WTC11 (cell line): ENCODE measurements around the gene STK16. TPM values are rescaled to one million over a fixed set of nuclear protein-coding genes. Genes with fewer than 3 reads are reported as not detected.

Experiments used
- ATAC-seq: fragments of 200-7000 bp; cut with Tn5 transposase; 2 replicates; pipeline ENCODE4 v1.10.0; 2021; ENCODE audit warnings: mild to moderate bottlenecking, moderate library complexity
- Bru-seq: library from RNA; stranded (reverse); fragments of 400-500 nt; gene quantifications from one replicate; lab custom pipeline; 2021; lab: Mats Ljungman, UMichigan
- CTCF ChIA-PET: fragments of 300-600 bp; sonication (Branson Sonifier 250); formaldehyde crosslinking; loops from one replicate; lab custom pipeline; 2021; ENCODE audit warnings: antibody characterized with exemption; lab: Charles Lee
- POLR2A ChIA-PET: fragments of 350-600 bp; sonication (Branson Sonifier 250); formaldehyde crosslinking; loops from one replicate; lab custom pipeline; 2021; ENCODE audit warnings: antibody characterized with exemption; lab: Charles Lee
- DNase-seq: peaks from one replicate; pipeline ENCODE4 v3.0.0; 2021; ENCODE audit warnings: low spot score
- H3K27ac Mint-ChIP-seq: 2 replicates; pipeline ENCODE4 v1.8.0; 2021; ENCODE audit warnings: mixed read lengths
- H3K27me3 Mint-ChIP-seq: 2 replicates; pipeline ENCODE4 v1.8.0; 2021; ENCODE audit warnings: low read depth, mild to moderate bottlenecking, moderate library complexity, mixed read lengths
- H3K36me3 Mint-ChIP-seq: 2 replicates; pipeline ENCODE4 v1.8.0; 2021; ENCODE audit warnings: mixed read lengths
- H3K4me1 Mint-ChIP-seq: 2 replicates; pipeline ENCODE4 v1.8.0; 2022; ENCODE audit warnings: mixed read lengths
- H3K4me3 Mint-ChIP-seq: 2 replicates; pipeline ENCODE4 v1.8.0; 2021; ENCODE audit warnings: mild to moderate bottlenecking, moderate library complexity, mixed read lengths
- H3K9me3 Mint-ChIP-seq: 2 replicates; pipeline ENCODE4 v1.8.0; 2021; ENCODE audit warnings: mixed read lengths
- AFF4 ChIP-seq: sonication (generic); formaldehyde crosslinking; IDR thresholded peaks from 2 replicates; pipeline ENCODE4 v1.8.1; 2023; ENCODE audit warnings: mild to moderate bottlenecking, missing genetic modification reagents, borderline replicate concordance
- CREB1 ChIP-seq: sonication (generic); formaldehyde crosslinking; IDR thresholded peaks from 2 replicates; pipeline ENCODE4 v1.8.0; 2023; ENCODE audit warnings: mild to moderate bottlenecking, missing genetic modification reagents
- CTCF ChIP-seq: fragments of 200-600 bp; IDR thresholded peaks from 2 replicates; pipeline ENCODE4 v1.8.0; 2022; ENCODE audit warnings: antibody characterized with exemption
- E2F1 ChIP-seq: sonication (generic); formaldehyde crosslinking; IDR thresholded peaks from 2 replicates; pipeline ENCODE4 v1.8.0; 2022; ENCODE audit warnings: mild to moderate bottlenecking, missing genetic modification reagents
- ESRRA ChIP-seq: sonication (generic); formaldehyde crosslinking; IDR thresholded peaks from 2 replicates; pipeline ENCODE4 v1.8.1; 2022; ENCODE audit warnings: mild to moderate bottlenecking, missing genetic modification reagents, borderline replicate concordance
- FOXJ3 ChIP-seq: sonication (generic); formaldehyde crosslinking; IDR thresholded peaks from 2 replicates; pipeline ENCODE4 v1.9.0; 2021; ENCODE audit warnings: missing genetic modification reagents, mild to moderate bottlenecking, borderline replicate concordance
- FOXP1 ChIP-seq: sonication (generic); formaldehyde crosslinking; IDR thresholded peaks from 2 replicates; pipeline ENCODE4 v1.8.0; 2022; ENCODE audit warnings: missing genetic modification reagents, mild to moderate bottlenecking, moderate library complexity, borderline replicate concordance
- GRHL2 ChIP-seq: fragments of 250-450 bp; sonication (Bioruptor Pico); IDR thresholded peaks from 2 replicates; pipeline ENCODE4 v1.8.0; 2022; ENCODE audit warnings: mild to moderate bottlenecking, moderate library complexity; ENCODE audit not compliant: insufficient replicate concordance, severe bottlenecking
- PRRX2 ChIP-seq: fragments of 250-450 bp; sonication (Bioruptor Pico); IDR thresholded peaks from 2 replicates; pipeline ENCODE4 v1.8.0; 2021; ENCODE audit warnings: mild to moderate bottlenecking
- TEAD1 ChIP-seq: sonication (generic); formaldehyde crosslinking; IDR thresholded peaks from 2 replicates; pipeline ENCODE4 v1.8.0; 2022; ENCODE audit warnings: mild to moderate bottlenecking, missing genetic modification reagents
- USF2 ChIP-seq: sonication (generic); formaldehyde crosslinking; IDR thresholded peaks from 2 replicates; pipeline ENCODE4 v1.8.1; 2023; ENCODE audit warnings: mild to moderate bottlenecking, missing genetic modification reagents, moderate library complexity
- ZBTB21 ChIP-seq: sonication (generic); formaldehyde crosslinking; IDR thresholded peaks from 2 replicates; pipeline ENCODE4 v1.8.1; 2023; ENCODE audit warnings: mild to moderate bottlenecking, missing genetic modification reagents, borderline replicate concordance
- ZNF138 ChIP-seq: sonication (generic); formaldehyde crosslinking; conservative IDR thresholded peaks from 2 replicates; pipeline ENCODE4 v1.8.1; 2022; ENCODE audit warnings: mild to moderate bottlenecking, moderate library complexity, missing genetic modification reagents
- ZNF219 ChIP-seq: sonication (generic); formaldehyde crosslinking; IDR thresholded peaks from 2 replicates; pipeline ENCODE4 v1.8.0; 2023; ENCODE audit warnings: missing genetic modification reagents, mild to moderate bottlenecking, borderline replicate concordance
- ZNF281 ChIP-seq: sonication (generic); formaldehyde crosslinking; IDR thresholded peaks from 2 replicates; pipeline ENCODE4 v1.8.0; 2023; ENCODE audit warnings: mild to moderate bottlenecking, missing genetic modification reagents
- ZNF317 ChIP-seq: sonication (generic); formaldehyde crosslinking; IDR thresholded peaks from 2 replicates; pipeline ENCODE4 v1.8.1; 2023; ENCODE audit warnings: low read depth, mild to moderate bottlenecking, moderate library complexity, missing genetic modification reagents, borderline replicate concordance
- ZNF532 ChIP-seq: fragments of 250-450 bp; sonication (Bioruptor Pico); IDR thresholded peaks from 2 replicates; pipeline ENCODE4 v1.9.0; 2021; ENCODE audit warnings: mild to moderate bottlenecking, borderline replicate concordance
- long read RNA-seq, 3 experiments: library from RNA in 1 of 3; library from capped mRNA in 1 of 3; library from polyadenylated mRNA in 1 of 3; unstranded in 2 of 3; stranded (forward) in 1 of 3; transcript quantifications; one replicate each; pipeline ENCODE4 v2.0.0, GENCODE V29; 2021
- total RNA-seq: library from RNA; stranded (reverse); gene quantifications from 3 replicates; pipeline ENCODE4 v1.2.3, GENCODE V29; 2021

Gene STK16
- total RNA-seq (27.4 to 28.8 TPM (median 27.5 TPM) in 3 replicates), Bru-seq, nascent RNA (percentile 84 among the genes with signal in this experiment)
- long read RNA-seq, experiment 1, transcript STK16-201 (8 exons, 1,673 nt), result minor isoform, 5 of 17 reads
- long read RNA-seq, experiment 1, transcript STK16-204 (8 exons, 2,868 nt), result major isoform, 8 of 17 reads
- long read RNA-seq, experiment 1, partial matches to known transcripts, result 1 of 17 reads
- long read RNA-seq, experiment 1, other reads (novel, unspliced or antisense), result 3 of 17 reads
- long read RNA-seq, experiment 2, partial matches to known transcripts, result 23 of 41 reads
- long read RNA-seq, experiment 2, other reads (novel, unspliced or antisense), result 11 of 41 reads
- long read RNA-seq, experiment 3, transcript STK16-201 (8 exons, 1,673 nt), result minor isoform, 6 of 44 reads
- long read RNA-seq, experiment 3, transcript STK16-204 (8 exons, 2,868 nt), result major isoform, 19 of 44 reads
- long read RNA-seq, experiment 3, transcript STK16-209 (6 exons, 1,930 nt), result minor isoform, 5 of 44 reads
- long read RNA-seq, experiment 3, partial matches to known transcripts, result 3 of 44 reads
- long read RNA-seq, experiment 3, other reads (novel, unspliced or antisense), result 11 of 44 reads

GRCh38 chr2:219245148-219245898 is at the start of gene STK16, which contains the start of gene GLB1L:
STK16 (plus strand) TSS chr2:219245479; CDS start chr2:219246000, 521 bp downstream.
GLB1L (minus strand) TSS chr2:219245444; CDS start chr2:219243573, 1,871 bp downstream.
- Mint-ChIP-seq H3K27me3 (no peaks in the 10 kb centered on the region), H3K36me3 (peaks cover 8% of the 10 kb centered on the region; the same call in 1 of the 2 replicates), H3K4me3 (peak within 1 kb of the TSS; percentile 93), H3K27ac (peak within 1 kb of the TSS; percentile 96), H3K9me3 (no peaks in the 10 kb centered on the region), H3K4me1 (peaks cover 22% of the 10 kb centered on the region)
- ATAC-seq (peak; percentile 84), DNase-seq (peak; percentile 96)
- CTCF ChIA-PET, result interaction anchor here (0.6 to 1.7 kb wide), 16 partner anchors 9 to 285 kb away, joined by 3 to 20 read pairs (median 4); partner anchors contain the start of genes CNPPD1, DNAJB2 and ZFAND2B
- POLR2A ChIA-PET, result interaction anchor here (0.9 to 1.8 kb wide), 9 partner anchors 9 to 142 kb away, joined by 3 to 14 read pairs (median 6); partner anchors contain the start of genes ABCB6, ANKZF1, ATG9A and DNAJB2
- TF ChIP-seq ZNF317 (CRISPR knock-in tag) (0 out of 2 replicates have a peak, but pooled peaks have one; percentile 28), ZNF532 (CRISPR knock-in tag) (no peak), PRRX2 (CRISPR knock-in tag) (no peak), FOXP1 (CRISPR knock-in tag) (peak; percentile 71; the same call in 1 of the 2 replicates), CREB1 (CRISPR knock-in tag) (no peak; the same call in 1 of the 2 replicates), ESRRA (0 out of 2 replicates have a peak, but pooled peaks have one; percentile 53), ZNF281 (CRISPR knock-in tag) (0 out of 2 replicates have a peak, but pooled peaks have one; percentile 41), CTCF (no peak), GRHL2 (no peak), ZBTB21 (peak; percentile 79; the same call in 1 of the 2 replicates), ZNF138 (CRISPR knock-in tag) (no peak), FOXJ3 (no peak), AFF4 (CRISPR knock-in tag) (peak; percentile 23; the same call in 1 of the 2 replicates), E2F1 (0 out of 2 replicates have a peak, but pooled peaks have one; percentile 71), ZNF219 (no peak), USF2 (CRISPR knock-in tag) (peak; percentile 16; the same call in 1 of the 2 replicates), TEAD1 (CRISPR knock-in tag) (peak; percentile 81; the same call in 1 of the 2 replicates)
